Skeletal muscle tissue (tissue), 4 donors: Measurements from ENCODE around the gene STK16. TPM values are rescaled to one million over a fixed set of nuclear protein-coding genes. Genes with fewer than 3 reads are reported as not detected.
A peak's percentile ranks its signal among the peaks of the same experiment; 100 is the strongest.

Experiments
- H3K27ac ChIP-seq: one replicate; pipeline ENCODE4 v1.7.0; 2013; ENCODE audit warnings: mild to moderate bottlenecking, low read depth, low read length, inconsistent platforms
- H3K27me3 ChIP-seq, 3 donors: one replicate each; pipeline ENCODE4 v1.7.0; 2013; ENCODE audit warnings: low read length in 3 of 3; ENCODE audit not compliant: control insufficient read depth in 3 of 3, insufficient read depth in 3 of 3
- H3K36me3 ChIP-seq, 3 donors: one replicate each; pipeline ENCODE4 v1.7.0; 2013; ENCODE audit warnings: low read length in 3 of 3; ENCODE audit not compliant: control insufficient read depth in 3 of 3, insufficient read depth in 3 of 3
- H3K4me1 ChIP-seq, 3 donors: one replicate each; pipeline ENCODE4 v1.7.0; 2013; ENCODE audit warnings: low read length in 3 of 3, mild to moderate bottlenecking in 3 of 3; ENCODE audit not compliant: control insufficient read depth in 3 of 3, insufficient read depth in 3 of 3
- H3K4me3 ChIP-seq, 3 donors: one replicate each; pipeline ENCODE4 v1.7.0; 2013; ENCODE audit warnings: low read length in 3 of 3
- H3K9ac ChIP-seq, 3 donors: one replicate each; pipeline ENCODE4 v1.7.0; 2013; ENCODE audit warnings: low read length in 3 of 3, mild to moderate bottlenecking in 3 of 3, moderate library complexity in 2 of 3, low read depth in 1 of 3
- H3K9me3 ChIP-seq, 3 donors: one replicate each; pipeline ENCODE4 v1.7.0; 2013; ENCODE audit warnings: low read length in 3 of 3; ENCODE audit not compliant: control insufficient read depth in 3 of 3
- total RNA-seq: library from RNA; depleted of rRNA; stranded (reverse); fragments of >200 nt; gene quantifications from one replicate; pipeline ENCODE4 v1.2.3, GENCODE V29; 2014
- donor health status: Osteomylitis.

STK16 gene
- total RNA-seq, 1 donor from 2014 or later, result 6.3 TPM

GRCh38 chr2:219243291-219243761 lies 2.0 kb upstream of the STK16 start:
- Histone ChIP-seq H3K9ac (no peak overlapping the region), H3K4me3 (peak overlapping the region in 2 of 3 donors; percentile 34 to 63), H3K9me3 (no peaks in the 10 kb centered on the region), H3K27ac (no peak overlapping the region), H3K36me3 (peaks cover 8 to 15% (median 11%) of the 10 kb centered on the region in 3 donors), H3K27me3 (no peaks in the 10 kb centered on the region), H3K4me1 (peaks cover 28 to 40% (median 34%) of the 10 kb centered on the region in 3 donors)

- peaks cover 18 to 24% (median 24%) of the 10 kb centered on the region in 3 donors for H3K36me3 ChIP-seq
- no peaks in the 10 kb centered on the region for H3K27me3 ChIP-seq
- peak overlapping the region; percentile 89 to 97 (median 95) for H3K4me3 ChIP-seq
- H3K9ac ChIP-seq, result peak overlapping the region; percentile 94 to 96 (median 95)
- H3K27ac ChIP-seq, result peak overlapping the region; percentile 86
- H3K9me3 ChIP-seq, result no peaks in the 10 kb centered on the region
- peaks cover 42 to 54% (median 47%) of the 10 kb centered on the region in 3 donors for H3K4me1 ChIP-seq
These were observed 511 bp upstream of the STK16 start for GRCh38 chr2:219244789-219245147.

- H3K4me3 ChIP-seq, result peak overlapping the region; percentile 89 to 97 (median 95)
- H3K27me3 ChIP-seq, result no peaks in the 10 kb centered on the region
- peak overlapping the region; percentile 86 for H3K27ac ChIP-seq
- peak overlapping the region; percentile 94 to 96 (median 95) for H3K9ac ChIP-seq
- H3K36me3 ChIP-seq, result peaks cover 29 to 35% (median 35%) of the 10 kb centered on the region in 3 donors
- H3K9me3 ChIP-seq, result no peaks in the 10 kb centered on the region
- peaks cover 52 to 65% (median 58%) of the 10 kb centered on the region in 3 donors for H3K4me1 ChIP-seq
These were observed 586 bp downstream of the STK16 start for GRCh38 chr2:219245899-219246230.

- H3K4me1 ChIP-seq, result peaks cover 59 to 72% (median 65%) of the 10 kb centered on the region in 3 donors
- no peaks in the 10 kb centered on the region for H3K27me3 ChIP-seq
- no peak overlapping the region for H3K4me3 ChIP-seq
- no peak overlapping the region for H3K27ac ChIP-seq
- no peaks in the 10 kb centered on the region for H3K9me3 ChIP-seq
- H3K9ac ChIP-seq, result peak overlapping the region in 1 of 3 donors; percentile 95
- peaks cover 36 to 42% (median 42%) of the 10 kb centered on the region in 3 donors for H3K36me3 ChIP-seq
These were observed 1.3 kb downstream of the STK16 start for GRCh38 chr2:219246559-219246958.

- H3K27ac ChIP-seq, result peak overlapping the region; percentile 34
- H3K4me3 ChIP-seq, result peak overlapping the region in 1 of 3 donors; percentile 2
- H3K36me3 ChIP-seq, result peaks cover 40 to 48% (median 46%) of the 10 kb centered on the region in 3 donors
- H3K4me1 ChIP-seq, result peaks cover 72 to 86% (median 75%) of the 10 kb centered on the region in 3 donors
- no peaks in the 10 kb centered on the region for H3K27me3 ChIP-seq
- H3K9ac ChIP-seq, result peak overlapping the region in 1 of 3 donors; percentile 51
- H3K9me3 ChIP-seq, result no peaks in the 10 kb centered on the region
These were observed 2.7 kb downstream of the STK16 start for GRCh38 chr2:219247678-219248642.

- no peaks in the 10 kb centered on the region for H3K27me3 ChIP-seq
- H3K36me3 ChIP-seq, result peaks cover 40 to 48% (median 46%) of the 10 kb centered on the region in 3 donors
- peaks cover 72 to 95% (median 77%) of the 10 kb centered on the region in 3 donors for H3K4me1 ChIP-seq
- peak overlapping the region; percentile 44 to 96 (median 63) for H3K9ac ChIP-seq
- peak overlapping the region; percentile 17 to 92 (median 91) for H3K4me3 ChIP-seq
- H3K27ac ChIP-seq, result peak overlapping the region; percentile 71
- no peaks in the 10 kb centered on the region for H3K9me3 ChIP-seq
These were observed 3.5 kb downstream of the STK16 start for GRCh38 chr2:219248845-219249202.

GRCh38 chr2:219249203-219249980 lies 4.1 kb downstream of the STK16 start:
- Histone ChIP-seq H3K9me3 (no peaks in the 10 kb centered on the region), H3K9ac (peak overlapping the region; percentile 44 to 96 (median 63)), H3K36me3 (peaks cover 40 to 48% (median 46%) of the 10 kb centered on the region in 3 donors), H3K27me3 (peaks cover 0 to 2% (median 0%) of the 10 kb centered on the region in 3 donors), H3K27ac (peak overlapping the region; percentile 71), H3K4me1 (peaks cover 77 to 99% (median 81%) of the 10 kb centered on the region in 3 donors), H3K4me3 (peak overlapping the region; percentile 17 to 92 (median 91))

- Histone ChIP-seq H3K9ac (peak overlapping the region; percentile 44 to 96 (median 63)), H3K36me3 (peaks cover 40 to 48% (median 46%) of the 10 kb centered on the region in 3 donors), H3K4me3 (peak overlapping the region; percentile 17 to 92 (median 91))
These were observed 4.9 kb downstream of the STK16 start for GRCh38 chr2:219250049-219250781.

GRCh38 chr2:219251656-219252055 lies 6.4 kb downstream of the STK16 start:
- Histone ChIP-seq H3K27me3 (peaks cover 0 to 4% (median 4%) of the 10 kb centered on the region in 3 donors), H3K9me3 (no peaks in the 10 kb centered on the region), H3K27ac (peak overlapping the region; percentile 96), H3K9ac (peak overlapping the region; percentile 64 to 96 (median 79)), H3K4me1 (peaks cover 65 to 84% (median 70%) of the 10 kb centered on the region in 3 donors), H3K4me3 (peak overlapping the region; percentile 83 to 92 (median 91)), H3K36me3 (peaks cover 40 to 48% (median 46%) of the 10 kb centered on the region in 3 donors)

More at GRCh38 chr2:219250049-219250781, 4.9 kb downstream of the STK16 start:
- peaks cover 74 to 97% (median 78%) of the 10 kb centered on the region in 3 donors for H3K4me1 ChIP-seq
- H3K9me3 ChIP-seq, result no peaks in the 10 kb centered on the region
- H3K27ac ChIP-seq, result peak overlapping the region; percentile 71
- H3K27me3 ChIP-seq, result peaks cover 0 to 4% (median 4%) of the 10 kb centered on the region in 3 donors
